Measurements from ENCODE around the gene RAD51D.

Gene RAD51D

GRCh38 chr17:35088356-35088880 is 31.2 kb downstream of the RAD51D start:
- Histone ChIP-seq H3K9me3 (ENCODE audit: control insufficient read depth, insufficient read depth, low read depth, low read length) (no peaks in the 10 kb centered on the region), H3K27ac (ENCODE audit: extremely low read depth, low read depth, low read length) (peak overlapping the region; percentile 81), H3K4me3 (ENCODE audit: low read depth, low read length) (peak overlapping the region; percentile 56), H3K36me3 (ENCODE audit: control insufficient read depth in 2 of 2, insufficient read depth in 1 of 2, low read length in 2 of 2) (no peaks in the 10 kb centered on the region; a peak in 1 of 3 replicates), H3K4me1 (ENCODE audit: control insufficient read depth, insufficient read depth, low read length) (0 out of 2 replicates have a peak, but pooled peaks cover 3% of the 10 kb centered on the region)
- ChIA-PET CTCF (interaction anchor here (1.3 to 1.4 kb wide), 2 partner anchors 32 to 53 kb away, joined by 3 to 9 read pairs; partner anchors contain the start of gene NLE1), POLR2A (interaction anchor here (0.6 to 0.8 kb wide), 2 partner anchors 25 to 48 kb away, joined by 4 to 5 read pairs; partner anchors contain the start of gene RFFL)
- TF ChIP-seq ZNF768 (tag by site-specific recombination; IDR thresholded peaks at IDR 0.05) (no peak), ZNF211 (tag by site-specific recombination; IDR thresholded peaks at IDR 0.05; ENCODE audit: low read depth) (no peak), ZNF426 (tag by site-specific recombination; IDR thresholded peaks at IDR 0.05) (no peak), ZSCAN5A (tag by site-specific recombination; IDR thresholded peaks at IDR 0.05) (no peak), ZNF335 (tag by site-specific recombination; conservative IDR thresholded peaks at IDR 0.05) (peak; percentile 94), ZNF112 (tag by site-specific recombination; IDR thresholded peaks at IDR 0.05) (no peak), ZNF629 (tag by site-specific recombination; IDR thresholded peaks at IDR 0.05) (no peak), ZNF785 (tag by site-specific recombination; IDR thresholded peaks at IDR 0.05) (no peak), ZNF155 (tag by site-specific recombination; IDR thresholded peaks at IDR 0.05) (no peak), ZNF600 (tag by site-specific recombination; IDR thresholded peaks at IDR 0.05) (peak; percentile 77), ZNF585B (tag by site-specific recombination; IDR thresholded peaks at IDR 0.05) (no peak), ZFP37 (tag by site-specific recombination; IDR thresholded peaks at IDR 0.05) (0 out of 2 replicates have a peak, but pooled peaks have one; percentile 60), ZNF704 (tag by site-specific recombination; IDR thresholded peaks at IDR 0.05) (no peak), EGR2 (tag by site-specific recombination; IDR thresholded peaks at IDR 0.05; ENCODE audit: low read depth) (peak; percentile 45; the same call in 1 of the 2 replicates), ZNF843 (tag by site-specific recombination; IDR thresholded peaks at IDR 0.05) (no peak), ZSCAN4 (tag by site-specific recombination; IDR thresholded peaks at IDR 0.05) (no peak), ZNF777 (tag by site-specific recombination; IDR thresholded peaks at IDR 0.05; ENCODE audit: borderline replicate concordance) (peak; percentile 64; the same call in 1 of the 2 replicates), SALL2 (tag by site-specific recombination; IDR thresholded peaks at IDR 0.05; ENCODE audit: borderline replicate concordance) (no peak), HOXD13 (CRISPR knock-in tag; IDR thresholded peaks at IDR 0.05; ENCODE audit: borderline replicate concordance) (no peak), ZNF76 (tag by site-specific recombination; IDR thresholded peaks at IDR 0.05; ENCODE audit: borderline replicate concordance, low read depth) (no peak), ZNF366 (tag by site-specific recombination; conservative IDR thresholded peaks at IDR 0.05) (0 out of 2 replicates have a peak, but pooled peaks have one; percentile 13), ZNF157 (tag by site-specific recombination; IDR thresholded peaks at IDR 0.05) (no peak), ZNF692 (tag by site-specific recombination; IDR thresholded peaks at IDR 0.05) (0 out of 2 replicates have a peak, but pooled peaks have one; percentile 37), IKZF3 (tag by site-specific recombination; IDR thresholded peaks at IDR 0.05) (peak; percentile 10; the same call in 1 of the 2 replicates), ZNF624 (tag by site-specific recombination; IDR thresholded peaks at IDR 0.05) (no peak), ZNF138 (tag by site-specific recombination; IDR thresholded peaks at IDR 0.05; ENCODE audit: borderline replicate concordance) (no peak), ZNF791 (tag by site-specific recombination; IDR thresholded peaks at IDR 0.05) (no peak), SCRT2 (tag by site-specific recombination; IDR thresholded peaks at IDR 0.05) (no peak), ZNF544 (tag by site-specific recombination; IDR thresholded peaks at IDR 0.05) (no peak), ZNF514 (tag by site-specific recombination; IDR thresholded peaks at IDR 0.05) (no peak), PRDM6 (tag by site-specific recombination; IDR thresholded peaks at IDR 0.05) (no peak), ZNF654 (tag by site-specific recombination; IDR thresholded peaks at IDR 0.05; ENCODE audit: low read depth) (no peak), ZEB2 (tag by site-specific recombination; IDR thresholded peaks at IDR 0.05) (0 out of 2 replicates have a peak, but pooled peaks have one; percentile 19), PRDM1 (tag by site-specific recombination; IDR thresholded peaks at IDR 0.05) (no peak)
